Esophagus squamous epithelium (tissue), 4 donors: Measurements from ENCODE around the gene KCNMB2.

ENCODE experiments used
- POLR2A ChIP-seq, 4 donors: fragments of 450-650 bp; IDR thresholded peaks; one replicate each; pipeline ENCODE4 v1.6.1; 2017; ENCODE audit warnings: antibody characterized with exemption in 4 of 4, mild to moderate bottlenecking in 4 of 4, moderate library complexity in 3 of 4
- TF ChIP-seq, protein P1 (sequence below), 6 experiments: fragments of 450-650 bp in 4 of 6; fragments of 200-600 bp in 2 of 6; sonication (generic) in 2 of 6; IDR thresholded peaks; one replicate each; pipeline ENCODE4 v1.5.1; 2016 to 2019; ENCODE audit warnings: antibody characterized with exemption in 6 of 6, mild to moderate bottlenecking in 4 of 6, moderate library complexity in 4 of 6

DNA sequence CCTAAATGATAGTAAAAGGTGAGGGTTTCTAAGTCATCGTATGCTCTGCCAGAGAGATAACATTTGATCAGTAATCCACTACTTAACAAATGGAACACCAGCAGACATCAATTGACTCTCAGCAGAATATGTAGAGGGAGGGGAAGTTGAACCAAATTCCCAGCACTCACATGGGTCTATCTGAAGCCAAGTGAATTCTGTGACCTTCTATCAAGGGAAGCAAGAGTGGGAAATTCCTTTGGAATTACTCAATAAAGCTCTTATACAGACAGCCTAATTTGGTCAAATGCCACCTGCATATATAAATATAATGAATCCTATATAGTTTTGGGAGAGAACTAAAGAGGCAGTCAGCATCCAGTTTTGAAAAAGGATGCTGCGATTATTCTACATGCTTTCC is 15.8 kb upstream of the KCNMB2 start:
- no peak for TF ChIP-seq POLR2A (IDR thresholded peaks at IDR 0.05)
- TF ChIP-seq, protein P1, sequence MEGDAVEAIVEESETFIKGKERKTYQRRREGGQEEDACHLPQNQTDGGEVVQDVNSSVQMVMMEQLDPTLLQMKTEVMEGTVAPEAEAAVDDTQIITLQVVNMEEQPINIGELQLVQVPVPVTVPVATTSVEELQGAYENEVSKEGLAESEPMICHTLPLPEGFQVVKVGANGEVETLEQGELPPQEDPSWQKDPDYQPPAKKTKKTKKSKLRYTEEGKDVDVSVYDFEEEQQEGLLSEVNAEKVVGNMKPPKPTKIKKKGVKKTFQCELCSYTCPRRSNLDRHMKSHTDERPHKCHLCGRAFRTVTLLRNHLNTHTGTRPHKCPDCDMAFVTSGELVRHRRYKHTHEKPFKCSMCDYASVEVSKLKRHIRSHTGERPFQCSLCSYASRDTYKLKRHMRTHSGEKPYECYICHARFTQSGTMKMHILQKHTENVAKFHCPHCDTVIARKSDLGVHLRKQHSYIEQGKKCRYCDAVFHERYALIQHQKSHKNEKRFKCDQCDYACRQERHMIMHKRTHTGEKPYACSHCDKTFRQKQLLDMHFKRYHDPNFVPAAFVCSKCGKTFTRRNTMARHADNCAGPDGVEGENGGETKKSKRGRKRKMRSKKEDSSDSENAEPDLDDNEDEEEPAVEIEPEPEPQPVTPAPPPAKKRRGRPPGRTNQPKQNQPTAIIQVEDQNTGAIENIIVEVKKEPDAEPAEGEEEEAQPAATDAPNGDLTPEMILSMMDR (IDR thresholded peaks at IDR 0.05): no peak
